HG03565 (cell line): ENCODE data around the gene NPDC1.
A peak's percentile ranks its signal among the peaks of the same experiment; 100 is the strongest.

Experiments
- ATAC-seq: cut with Tn5 transposase; IDR thresholded peaks from one replicate; pipeline ENCODE4 v1.9.1; 2021; ENCODE audit warnings: mild to moderate bottlenecking, moderate library complexity; ENCODE audit not compliant: unreplicated experiment

NPDC1 gene

DNA sequence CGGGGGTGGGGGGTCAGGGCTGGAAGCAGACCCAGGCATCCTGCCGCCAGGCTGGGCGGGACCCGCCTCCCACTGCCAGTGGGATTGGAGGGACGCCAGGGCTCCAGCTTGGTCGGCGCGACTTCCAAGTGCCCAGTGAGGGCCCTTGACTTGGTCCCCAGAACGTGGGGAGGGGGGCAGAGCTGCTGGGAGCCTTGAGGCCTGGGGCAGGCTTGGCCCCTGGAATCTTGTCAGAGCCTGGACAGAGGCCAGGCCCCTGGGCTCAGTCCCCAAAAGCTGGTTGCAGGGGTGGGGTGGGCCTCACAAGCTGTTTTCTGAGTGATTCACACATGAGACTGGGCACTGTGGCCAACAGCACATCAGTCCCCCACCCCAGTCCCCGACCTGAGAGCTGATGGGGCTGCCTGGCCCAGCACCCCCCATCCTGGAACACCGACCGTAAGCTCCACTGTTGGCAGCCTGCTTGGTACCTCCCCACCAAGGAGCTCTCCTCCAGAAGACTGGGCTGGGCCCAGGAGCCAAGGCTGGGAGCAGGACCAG lies 50.1 kb downstream of the NPDC1 start:
- no peak for ATAC-seq

DNA sequence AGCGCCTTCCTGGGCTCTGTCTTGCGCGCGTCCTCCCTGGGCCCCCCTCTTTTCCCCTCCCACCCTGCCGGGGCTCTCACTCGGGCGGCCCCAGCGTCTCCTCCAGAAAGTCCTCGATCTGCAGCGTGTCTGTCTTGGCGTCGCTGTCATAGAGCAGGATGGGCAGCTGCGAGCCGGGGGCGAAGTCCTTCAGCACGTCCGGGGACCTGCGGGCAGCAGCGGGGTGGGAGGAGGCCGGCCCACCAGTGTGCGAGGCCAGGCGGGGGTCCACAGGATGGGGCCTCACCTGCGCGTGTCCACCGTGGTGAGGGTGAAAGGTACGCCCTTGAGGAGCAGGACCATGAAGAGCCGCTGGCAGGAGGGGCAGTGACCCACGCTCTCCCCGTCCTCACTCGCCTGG lies 50.6 kb downstream of the NPDC1 start:
- no peak for ATAC-seq

DNA sequence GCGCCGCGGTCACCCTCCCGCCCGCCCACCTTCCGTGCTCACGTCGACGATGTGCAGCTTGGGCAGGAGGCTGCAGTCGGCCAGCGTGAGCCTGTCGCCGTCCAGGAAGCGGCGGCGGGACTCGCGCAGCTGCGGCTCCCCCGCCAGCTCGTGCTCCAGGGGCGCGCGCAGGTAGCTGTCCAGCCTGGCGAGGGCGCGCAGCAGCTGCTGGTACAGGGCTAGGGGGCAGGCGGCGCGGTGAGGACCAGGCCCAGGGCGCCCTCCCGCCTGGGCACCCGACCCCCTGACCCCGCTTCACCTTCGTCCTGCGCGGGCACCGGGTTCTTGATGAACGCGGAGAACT lies 51.1 kb downstream of the NPDC1 start:
- ATAC-seq = no peak

DNA sequence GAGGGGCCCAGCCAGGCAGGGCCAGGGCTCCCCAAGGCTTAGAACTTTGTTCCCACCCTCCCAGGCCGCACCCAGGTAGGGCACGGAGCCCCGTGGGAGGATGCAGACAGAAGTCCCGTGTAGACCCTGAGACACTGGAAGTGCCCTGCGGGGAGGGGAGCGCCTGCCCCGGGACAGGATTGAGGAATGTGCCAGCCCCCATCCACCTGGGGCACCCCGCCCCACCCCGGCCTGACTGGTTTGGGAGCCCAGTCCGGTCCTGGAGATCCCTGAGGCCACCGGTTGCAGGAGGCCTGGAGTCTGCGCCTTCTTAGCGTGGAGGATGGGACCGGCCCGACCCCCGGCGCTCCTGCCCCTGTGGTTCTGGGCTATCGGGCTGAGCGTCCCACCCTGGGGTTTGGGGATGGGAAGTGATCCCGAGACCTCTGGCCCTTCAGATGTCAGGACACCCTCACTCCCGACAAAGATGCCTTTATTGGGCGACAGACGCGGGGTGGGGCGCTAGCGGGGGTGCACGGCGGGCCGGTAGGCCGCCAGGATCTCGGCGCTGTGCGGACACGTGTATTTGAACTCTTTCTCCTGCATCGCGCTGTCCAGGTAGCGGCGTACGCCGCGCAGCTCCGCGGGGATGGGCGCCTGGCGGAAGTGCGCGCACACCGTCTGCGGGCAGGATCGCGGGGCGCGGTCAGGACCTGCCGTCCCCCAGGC lies 51.6 kb downstream of the NPDC1 start:
- no peak for ATAC-seq

DNA sequence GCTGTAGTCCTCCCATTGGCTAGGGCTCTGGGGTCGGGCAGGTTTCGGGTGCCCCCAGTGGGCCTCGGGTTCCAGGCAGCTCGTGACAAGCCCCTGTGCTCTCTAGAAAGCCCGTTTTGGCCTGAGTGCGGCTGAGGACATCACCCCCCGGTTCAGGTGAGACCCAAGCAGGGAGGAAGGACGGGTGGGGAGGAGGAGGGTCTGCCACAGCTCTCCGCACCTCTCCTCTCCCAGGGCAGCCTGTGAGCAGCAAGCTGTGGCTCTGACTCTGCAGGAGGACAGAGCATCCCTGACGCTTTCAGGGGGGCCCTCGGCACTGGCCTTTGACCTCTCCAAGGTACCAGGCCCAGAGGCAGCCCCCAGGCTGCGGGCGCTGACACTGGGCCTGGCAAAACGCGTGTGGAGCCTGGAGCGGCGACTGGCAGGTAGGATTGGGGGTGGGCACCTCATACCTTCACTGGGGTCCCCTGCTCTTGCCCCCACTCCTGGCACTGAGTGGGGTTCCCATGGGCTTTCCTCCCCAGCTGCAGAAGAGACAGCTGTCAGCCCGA lies 53.1 kb downstream of the NPDC1 start:
- no peak for ATAC-seq

DNA sequence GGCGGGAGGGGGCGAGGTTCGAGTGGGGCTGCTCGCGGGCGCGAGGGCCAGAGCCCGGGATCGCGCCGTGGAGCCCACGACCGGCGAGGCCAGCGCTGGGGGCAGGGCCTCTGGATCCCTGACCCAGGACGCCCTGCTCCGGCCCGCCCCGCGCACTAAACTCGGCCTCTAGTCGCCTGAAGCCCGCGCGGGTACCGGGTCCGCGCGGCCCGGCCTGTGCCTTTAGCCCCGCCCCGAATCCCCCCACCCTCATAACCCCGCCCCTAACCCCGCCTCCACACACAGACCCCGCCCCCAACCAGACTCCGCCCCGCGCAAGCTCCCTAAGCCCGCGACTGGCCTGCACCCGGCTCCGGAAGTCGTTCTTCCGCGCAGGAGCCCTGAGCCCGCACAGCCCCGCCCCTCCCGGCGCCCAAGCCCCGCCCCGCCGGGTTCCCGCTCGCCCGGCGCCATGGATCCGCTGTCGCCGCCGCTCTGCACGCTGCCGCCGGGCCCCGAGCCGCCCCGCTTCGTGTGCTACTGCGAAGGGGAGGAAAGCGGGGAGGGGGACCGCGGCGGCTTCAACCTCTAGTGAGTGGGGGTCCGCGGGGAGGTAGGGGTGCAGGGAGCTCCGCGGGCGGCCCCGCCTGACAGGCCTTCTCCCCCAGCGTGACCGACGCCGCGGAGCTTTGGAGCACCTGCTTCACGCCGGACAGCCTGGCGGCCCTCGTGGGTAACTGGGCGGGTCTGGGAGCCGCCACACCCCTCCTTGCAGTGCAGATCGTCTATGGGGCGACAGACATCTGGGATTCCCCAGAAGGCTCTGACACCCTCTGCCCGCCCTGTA lies 53.8 kb downstream of the NPDC1 start, which contains the start of gene PAXX:
Gene PAXX, plus strand, starts transcription at position 430 of the 826 bp plus-strand sequence. Its CDS starts 22 bp downstream, at position 452.
- ATAC-seq = peak; percentile 59

DNA sequence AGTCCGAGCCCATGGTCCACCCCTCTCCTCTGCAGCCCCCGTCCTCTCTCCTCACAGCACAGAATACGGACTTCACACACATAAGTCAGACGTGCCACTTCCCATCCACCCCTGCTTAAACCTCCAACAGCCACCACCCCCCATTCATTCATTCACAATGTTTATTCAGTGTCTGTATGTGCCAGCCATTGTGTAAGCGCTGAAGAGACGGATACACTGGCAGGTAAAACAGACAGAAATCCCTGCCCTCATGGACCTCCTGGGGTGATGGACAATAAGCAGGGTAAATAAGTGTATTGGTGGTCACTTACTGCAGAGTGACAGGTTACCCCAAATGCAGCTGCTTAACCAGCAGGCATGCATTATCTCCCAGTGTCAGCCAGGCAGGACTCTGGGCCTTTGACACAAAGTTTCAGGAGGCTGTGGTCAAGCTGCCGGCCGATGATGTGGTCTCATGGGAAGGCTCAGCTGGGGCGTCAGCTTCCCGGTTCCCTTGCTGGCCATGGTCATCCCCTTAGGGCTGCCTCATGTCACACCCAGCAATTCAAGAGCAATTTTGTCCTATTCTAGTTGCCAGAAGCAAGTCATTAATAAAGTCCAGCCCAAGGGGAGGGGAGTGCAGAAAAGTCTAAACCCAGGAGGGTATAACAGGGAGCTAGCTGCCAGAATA lies 55.6 kb downstream of the NPDC1 start:
- ATAC-seq = no peak
